Measurements from ENCODE around the gene PLSCR2. TPM values are rescaled to one million over a fixed set of nuclear protein-coding genes. Genes with fewer than 3 reads are reported as not detected.

Gene PLSCR2
- total and polyA plus RNA-seq, 2 donors (not counting 1 experiment from before 2014, with no cell fraction given) = 0.15 to 0.54 TPM

GRCh38 chr3:146505516-146505915 is 36.2 kb upstream of the PLSCR2 start:
- no peak for TF ChIP-seq CTCF (IDR thresholded peaks at IDR 0.05)
- TF ChIP-seq EZH2 (IDR thresholded peaks at IDR 0.05; ENCODE audit: borderline replicate concordance, insufficient read depth, low read depth, low read length, poor library complexity, severe bottlenecking) = no peak
- no peaks in the 10 kb centered on the region for H3K4me1 ChIP-seq (ENCODE audit: control insufficient read depth in 2 of 2, insufficient read depth in 2 of 2, low read length in 2 of 2)
- H3K27me3 Mint-ChIP-seq = no peaks in the 10 kb centered on the region
- H3K9me3 Mint-ChIP-seq (ENCODE audit: insufficient read depth) = no peaks in the 10 kb centered on the region
- no peak overlapping the region for H2AFZ ChIP-seq (ENCODE audit: insufficient read depth, low read depth, low read length, poor library complexity, severe bottlenecking)
- no peak for ATAC-seq (ENCODE audit: low read depth)
- intact Hi-C loops (cut with micrococcal nuclease) = no loop called here
- peaks cover 5% of the 10 kb centered on the region for H3K4me1 Mint-ChIP-seq
- no peak overlapping the region for H3K4me3 ChIP-seq (ENCODE audit: control extremely low read depth in 1 of 5, extremely low read depth in 1 of 5, insufficient read depth in 1 of 5, low read depth in 2 of 5, low read length in 4 of 5)
- ChIA-PET CTCF (no interaction called here), POLR2A (no interaction called here)
- H3K27ac ChIP-seq (ENCODE audit: low read length in 2 of 2) = no peak overlapping the region
- H3K9ac ChIP-seq (ENCODE audit: low read length) = no peak overlapping the region
- H3K79me2 ChIP-seq (ENCODE audit: control insufficient read depth, insufficient read depth, low read length) = no peaks in the 10 kb centered on the region
- no peak overlapping the region for H3K27ac Mint-ChIP-seq
- no peaks in the 10 kb centered on the region for H3K9me3 ChIP-seq (ENCODE audit: control extremely low read depth in 1 of 3, control insufficient read depth in 2 of 3, insufficient read depth in 1 of 3, low read length in 2 of 3)
- H3K4me2 ChIP-seq (replicated peaks; ENCODE audit: low read depth, low read length, poor library complexity, severe bottlenecking) = no peak overlapping the region
- no CpG with 5 or more reads among the region's 1 CpG for WGBS (ENCODE audit: insufficient coverage)
- no peaks in the 10 kb centered on the region for H3K27me3 ChIP-seq (replicated peaks in 1 of 4; ENCODE audit: control extremely low read depth in 1 of 4, control insufficient read depth in 3 of 4, insufficient read depth in 4 of 4, low read length in 3 of 4)
- DNase-seq = no peak
- peaks cover 0 to 2% of the 10 kb centered on the region in 2 experiments for H3K36me3 ChIP-seq (replicated peaks in 1 of 2; ENCODE audit: control extremely low read depth in 1 of 2, control insufficient read depth in 1 of 2, extremely low read depth in 1 of 2, insufficient read depth in 2 of 2, low read length in 1 of 2)
- H3K4me3 Mint-ChIP-seq = no peak overlapping the region
- H4K20me1 ChIP-seq (ENCODE audit: control insufficient read depth, insufficient read depth, low read length, poor library complexity, severe bottlenecking) = no peaks in the 10 kb centered on the region

- Histone ChIP-seq H3K4me2 (replicated peaks; ENCODE audit: low read depth, low read length, poor library complexity, severe bottlenecking) (no peak overlapping the region), H3K79me2 (ENCODE audit: control insufficient read depth, insufficient read depth, low read length) (no peaks in the 10 kb centered on the region), H3K9ac (ENCODE audit: low read length) (no peak overlapping the region), H2AFZ (ENCODE audit: insufficient read depth, low read depth, low read length, poor library complexity, severe bottlenecking) (no peak overlapping the region), H3K4me1 (ENCODE audit: control insufficient read depth in 2 of 2, insufficient read depth in 2 of 2, low read length in 2 of 2) (no peaks in the 10 kb centered on the region), H3K36me3 (replicated peaks in 1 of 2; ENCODE audit: control extremely low read depth in 1 of 2, control insufficient read depth in 1 of 2, extremely low read depth in 1 of 2, insufficient read depth in 2 of 2, low read length in 1 of 2) (peaks cover 0 to 2% of the 10 kb centered on the region in 2 experiments), H3K4me3 (ENCODE audit: control extremely low read depth in 1 of 5, extremely low read depth in 1 of 5, insufficient read depth in 1 of 5, low read depth in 2 of 5, low read length in 4 of 5) (no peak overlapping the region), H4K20me1 (ENCODE audit: control insufficient read depth, insufficient read depth, low read length, poor library complexity, severe bottlenecking) (no peaks in the 10 kb centered on the region), H3K27me3 (replicated peaks in 1 of 4; ENCODE audit: control extremely low read depth in 1 of 4, control insufficient read depth in 3 of 4, insufficient read depth in 4 of 4, low read length in 3 of 4) (no peaks in the 10 kb centered on the region), H3K27ac (ENCODE audit: low read length in 2 of 2) (no peak overlapping the region), H3K9me3 (ENCODE audit: control extremely low read depth in 1 of 3, control insufficient read depth in 2 of 3, insufficient read depth in 1 of 3, low read length in 2 of 3) (no peaks in the 10 kb centered on the region)
- no peaks in the 10 kb centered on the region for H3K9me3 Mint-ChIP-seq (ENCODE audit: insufficient read depth)
- DNase-seq = no peak
- WGBS (ENCODE audit: insufficient coverage) = 40% methylated on average over 1 of the region's 3 CpGs
- ATAC-seq (ENCODE audit: low read depth) = no peak
- H3K4me1 Mint-ChIP-seq = peaks cover 5% of the 10 kb centered on the region
- intact Hi-C loops (cut with micrococcal nuclease) = no loop called here
- H3K27me3 Mint-ChIP-seq = no peaks in the 10 kb centered on the region
- TF ChIP-seq CTCF (IDR thresholded peaks at IDR 0.05) (no peak), EZH2 (IDR thresholded peaks at IDR 0.05; ENCODE audit: borderline replicate concordance, insufficient read depth, low read depth, low read length, poor library complexity, severe bottlenecking) (no peak)
- no peak overlapping the region for H3K4me3 Mint-ChIP-seq
- no peak overlapping the region for H3K27ac Mint-ChIP-seq
- CTCF ChIA-PET = no interaction called here
- POLR2A ChIA-PET = no interaction called here
Measured at GRCh38 chr3:146504498-146505197, 35.3 kb upstream of the PLSCR2 start.
